MM.1S (cell line): ENCODE data around the gene S100A13.

ENCODE experiments used
- DNase-seq: peaks from one replicate; pipeline ENCODE4 v3.0.0-alpha.2; 2015
- H2AFZ ChIP-seq: fragments of 300-600 bp; sonication (generic); 2 replicates; pipeline ENCODE4 v1.6.0; 2016; ENCODE audit warnings: antibody characterized with exemption, low read length
- H3F3A ChIP-seq: fragments of 300-600 bp; sonication (generic); 2 replicates; pipeline ENCODE4 v1.6.1; 2016; ENCODE audit warnings: mild to moderate bottlenecking, antibody characterized with exemption, low read length, moderate library complexity, mixed read lengths; ENCODE audit not compliant: insufficient read depth
- H3K27ac ChIP-seq: fragments of 300-600 bp; sonication (generic); 2 replicates; pipeline ENCODE4 v1.5.1; 2016; ENCODE audit warnings: mild to moderate bottlenecking, low read length
- H3K27me3 ChIP-seq: fragments of 300-600 bp; sonication (generic); replicated peaks from 2 replicates; pipeline ENCODE4 v1.6.0; 2016; ENCODE audit warnings: low read length; ENCODE audit not compliant: insufficient read depth
- H3K36me3 ChIP-seq: fragments of 300-600 bp; sonication (generic); replicated peaks from 2 replicates; pipeline ENCODE4 v1.6.1; 2016; ENCODE audit warnings: mild to moderate bottlenecking, low read length, mixed read lengths; ENCODE audit not compliant: insufficient read depth
- H3K4me1 ChIP-seq: fragments of 300-600 bp; sonication (generic); 2 replicates; pipeline ENCODE4 v1.6.1; 2016; ENCODE audit warnings: low read length, mixed read lengths
- H3K4me2 ChIP-seq: fragments of 300-600 bp; sonication (generic); 2 replicates; pipeline ENCODE4 v1.6.0; 2016; ENCODE audit warnings: low read depth, low read length
- H3K4me3 ChIP-seq: fragments of 300-600 bp; sonication (generic); 2 replicates; pipeline ENCODE4 v1.5.1; 2016; ENCODE audit warnings: low read length, mixed read lengths
- H3K79me2 ChIP-seq: fragments of 300-600 bp; sonication (generic); 2 replicates; pipeline ENCODE4 v1.6.1; 2016; ENCODE audit warnings: mixed run types, low read length, mixed read lengths
- H3K9ac ChIP-seq: fragments of 300-600 bp; sonication (generic); 2 replicates; pipeline ENCODE4 v1.6.1; 2016; ENCODE audit warnings: low read length, mixed read lengths
- H3K9me2 ChIP-seq: fragments of 300-600 bp; sonication (generic); replicated peaks from 2 replicates; pipeline ENCODE4 v1.6.1; 2016; ENCODE audit warnings: mild to moderate bottlenecking, low read length, mixed read lengths; ENCODE audit not compliant: insufficient read depth
- H3K9me3 ChIP-seq: fragments of 300-600 bp; sonication (generic); replicated peaks from 2 replicates; pipeline ENCODE4 v1.6.1; 2016; ENCODE audit warnings: mild to moderate bottlenecking, low read length, mixed read lengths; ENCODE audit not compliant: insufficient read depth
- H4K20me1 ChIP-seq: fragments of 300-600 bp; sonication (generic); 2 replicates; pipeline ENCODE4 v1.6.1; 2016; ENCODE audit warnings: mild to moderate bottlenecking, low read length, moderate library complexity, mixed read lengths; ENCODE audit not compliant: insufficient read depth
- CTCF ChIP-seq: fragments of 300-600 bp; sonication (generic); IDR thresholded peaks from 2 replicates; pipeline ENCODE4 v1.5.1; 2016; ENCODE audit warnings: antibody characterized with exemption, low read length, mixed read lengths
- EZH2 ChIP-seq: fragments of 300-600 bp; sonication (generic); optimal IDR thresholded peaks from 2 replicates; pipeline ENCODE3; 2017; ENCODE audit warnings: low read depth, mild to moderate bottlenecking, antibody characterized with exemption, low read length, mixed read lengths
- EZH2phosphoT487 ChIP-seq: fragments of 300-600 bp; sonication (generic); IDR thresholded peaks from 2 replicates; pipeline ENCODE4 v1.6.1; 2018; ENCODE audit warnings: antibody characterized with exemption, low read length

S100A13 gene

GRCh38 chr1:153612755-153613331, 14.5 kb downstream of the S100A13 start, which contains the start of gene S100A16:
Gene S100A16, minus strand, starts transcription at chr1:153613137. Its CDS starts 4,986 bp downstream, at chr1:153608151.
- H3K27ac ChIP-seq = no peak within 1 kb of the TSS
- no peaks in the 10 kb centered on the region for H4K20me1 ChIP-seq
- no peaks in the 10 kb centered on the region for H3K27me3 ChIP-seq
- no peaks in the 10 kb centered on the region for H3F3A ChIP-seq
- H3K9me3 ChIP-seq = no peaks in the 10 kb centered on the region
- no peak within 1 kb of the TSS for H3K4me2 ChIP-seq
- H3K4me1 ChIP-seq = no peaks in the 10 kb centered on the region; the same call in 1 of the 2 replicates
- no peak for TF ChIP-seq EZH2phosphoT487
- TF ChIP-seq EZH2 = no peak
- TF ChIP-seq CTCF = no peak
- DNase-seq = no peak
- no peak within 1 kb of the TSS for H2AFZ ChIP-seq
- H3K9me2 ChIP-seq = no peaks in the 10 kb centered on the region
- H3K9ac ChIP-seq = no peak within 1 kb of the TSS
- H3K79me2 ChIP-seq = no peaks in the 10 kb centered on the region
- no peak within 1 kb of the TSS for H3K4me3 ChIP-seq
- H3K36me3 ChIP-seq = no peaks in the 10 kb centered on the region

GRCh38 chr1:153612111-153612754, 15.1 kb downstream of the S100A13 start:
- H3K27me3 ChIP-seq = no peaks in the 10 kb centered on the region
- TF ChIP-seq EZH2phosphoT487 (no peak), EZH2 (no peak), CTCF (no peak)
- no peaks in the 10 kb centered on the region for H4K20me1 ChIP-seq
- H3F3A ChIP-seq = no peaks in the 10 kb centered on the region
- no peaks in the 10 kb centered on the region for H3K9me2 ChIP-seq
- H3K4me3 ChIP-seq = no peak overlapping the region
- no peak overlapping the region for H3K4me2 ChIP-seq
- H3K79me2 ChIP-seq = no peaks in the 10 kb centered on the region
- no peaks in the 10 kb centered on the region for H3K4me1 ChIP-seq
- H3K9me3 ChIP-seq = no peaks in the 10 kb centered on the region
- H3K9ac ChIP-seq = no peak overlapping the region
- no peaks in the 10 kb centered on the region for H3K36me3 ChIP-seq
- no peak for DNase-seq
- no peak overlapping the region for H2AFZ ChIP-seq
- no peak overlapping the region for H3K27ac ChIP-seq

- Histone ChIP-seq H3K4me3 (no peak overlapping the region), H3K27me3 (no peaks in the 10 kb centered on the region), H3K4me1 (no peaks in the 10 kb centered on the region), H3K9me3 (no peaks in the 10 kb centered on the region), H3K4me2 (no peak overlapping the region), H3K9ac (no peak overlapping the region), H3F3A (no peaks in the 10 kb centered on the region), H2AFZ (no peak overlapping the region), H3K79me2 (no peaks in the 10 kb centered on the region), H3K27ac (no peak overlapping the region), H3K36me3 (no peaks in the 10 kb centered on the region), H3K9me2 (no peaks in the 10 kb centered on the region), H4K20me1 (no peaks in the 10 kb centered on the region)
- DNase-seq = no peak
- TF ChIP-seq EZH2 (no peak), CTCF (no peak), EZH2phosphoT487 (no peak)
Observed at GRCh38 chr1:153611356-153611755, 15.9 kb downstream of the S100A13 start.
